ENCODE results near the gene THEMIS. TPM values are rescaled to one million over a fixed set of nuclear protein-coding genes. Genes with fewer than 3 reads are reported as not detected.

THEMIS gene
- polyA plus RNA-seq, 1 donor = 0.73 TPM

DNA sequence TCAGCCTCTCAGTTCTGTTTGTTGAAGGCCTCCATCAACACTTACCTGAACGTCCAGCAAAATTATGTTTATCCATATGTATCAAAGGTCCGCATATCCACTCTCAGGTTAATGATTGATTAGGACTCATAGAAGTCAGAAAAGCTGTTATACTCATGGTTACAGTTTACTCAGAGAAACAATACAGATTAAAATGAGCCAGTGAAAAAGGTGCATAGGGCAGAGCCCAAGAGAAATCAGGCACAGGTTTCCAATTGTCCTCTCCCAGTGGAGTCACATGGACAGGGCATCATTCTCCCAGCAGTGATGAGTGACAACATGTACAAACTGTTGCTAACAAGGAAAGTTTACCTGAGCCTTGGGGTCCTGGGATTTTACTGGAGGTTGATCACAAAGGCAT is 36.2 kb downstream of the THEMIS start:
- no peak overlapping the region for H3K27ac ChIP-seq (ENCODE audit: low read length)

GRCh38 chr6:127860723-127861122 is 40.1 kb downstream of the THEMIS start:
- Histone ChIP-seq H3K4me1 (ENCODE audit: control insufficient read depth, insufficient read depth, low read length) (peaks cover 6% of the 10 kb centered on the region), H3K27me3 (ENCODE audit: control insufficient read depth, insufficient read depth, low read length) (no peaks in the 10 kb centered on the region), H3K9me3 (ENCODE audit: control insufficient read depth, low read depth, low read length) (no peaks in the 10 kb centered on the region), H3K36me3 (ENCODE audit: control insufficient read depth, insufficient read depth, low read length) (no peaks in the 10 kb centered on the region), H3K4me3 (ENCODE audit: low read length) (no peak overlapping the region), H3K27ac (ENCODE audit: low read length) (no peak overlapping the region)
- no peak for DNase-seq
- no CpG with 5 or more reads among the region's 2 CpGs for WGBS (ENCODE audit: insufficient coverage, low lambda C conversion rate)

More for the DNA sequence above, 36.2 kb downstream of the THEMIS start:
- no peaks in the 10 kb centered on the region for H3K27me3 ChIP-seq (ENCODE audit: control insufficient read depth, insufficient read depth, low read length)
- no peak overlapping the region for H3K4me3 ChIP-seq (ENCODE audit: low read length)
- no peaks in the 10 kb centered on the region for H3K36me3 ChIP-seq (ENCODE audit: control insufficient read depth, insufficient read depth, low read length)
- peak in 1 of 2 donors; percentile 28 for DNase-seq
- peaks cover 6% of the 10 kb centered on the region for H3K4me1 ChIP-seq (ENCODE audit: control insufficient read depth, insufficient read depth, low read length)
- no CpG with 5 or more reads among the region's 2 CpGs for WGBS (ENCODE audit: insufficient coverage, low lambda C conversion rate)
- H3K9me3 ChIP-seq (ENCODE audit: control insufficient read depth, low read depth, low read length) = no peaks in the 10 kb centered on the region

DNA sequence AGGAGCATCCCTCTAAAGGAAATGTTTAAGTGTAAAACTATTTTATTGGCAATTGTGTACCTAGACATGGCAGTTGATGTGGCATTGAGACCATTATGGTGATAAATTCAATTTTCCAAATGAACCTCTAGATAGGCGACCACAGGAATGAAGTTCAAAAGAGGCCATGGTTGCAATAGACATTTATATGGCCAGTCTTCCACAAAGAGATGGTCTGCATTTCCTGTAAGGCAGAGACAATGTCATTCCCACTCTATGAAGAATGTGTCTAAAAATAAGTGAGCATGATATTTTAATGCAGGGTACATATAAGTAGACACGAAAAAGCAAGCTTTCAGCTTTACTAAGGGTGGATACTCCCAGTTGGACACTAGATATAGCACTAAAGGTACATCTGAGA is 40.9 kb downstream of the THEMIS start:
- Histone ChIP-seq H3K27ac (ENCODE audit: low read length) (no peak overlapping the region), H3K9me3 (ENCODE audit: control insufficient read depth, low read depth, low read length) (no peaks in the 10 kb centered on the region), H3K4me3 (ENCODE audit: low read length) (no peak overlapping the region), H3K36me3 (ENCODE audit: control insufficient read depth, insufficient read depth, low read length) (no peaks in the 10 kb centered on the region), H3K4me1 (ENCODE audit: control insufficient read depth, insufficient read depth, low read length) (peaks cover 3% of the 10 kb centered on the region), H3K27me3 (ENCODE audit: control insufficient read depth, insufficient read depth, low read length) (no peaks in the 10 kb centered on the region)
- WGBS (ENCODE audit: insufficient coverage, low lambda C conversion rate) = 100% methylated on average over 1 of the region's 2 CpGs
- DNase-seq = no peak

GRCh38 chr6:127858727-127859391 is 42.0 kb downstream of the THEMIS start:
- WGBS (ENCODE audit: insufficient coverage, low lambda C conversion rate) = 68% methylated on average over 3 of the region's 4 CpGs
- Histone ChIP-seq H3K9me3 (ENCODE audit: control insufficient read depth, low read depth, low read length) (no peaks in the 10 kb centered on the region), H3K27me3 (ENCODE audit: control insufficient read depth, insufficient read depth, low read length) (no peaks in the 10 kb centered on the region), H3K27ac (ENCODE audit: low read length) (no peak overlapping the region), H3K4me1 (ENCODE audit: control insufficient read depth, insufficient read depth, low read length) (no peaks in the 10 kb centered on the region), H3K36me3 (ENCODE audit: control insufficient read depth, insufficient read depth, low read length) (no peaks in the 10 kb centered on the region), H3K4me3 (ENCODE audit: low read length) (no peak overlapping the region)
- DNase-seq = no peak

- Histone ChIP-seq H3K9me3 (ENCODE audit: control insufficient read depth, low read depth, low read length) (no peaks in the 10 kb centered on the region), H3K36me3 (ENCODE audit: control insufficient read depth, insufficient read depth, low read length) (no peaks in the 10 kb centered on the region), H3K27me3 (ENCODE audit: control insufficient read depth, insufficient read depth, low read length) (no peaks in the 10 kb centered on the region), H3K4me1 (ENCODE audit: control insufficient read depth, insufficient read depth, low read length) (no peaks in the 10 kb centered on the region), H3K27ac (ENCODE audit: low read length) (no peak overlapping the region), H3K4me3 (ENCODE audit: low read length) (no peak overlapping the region)
- DNase-seq = no peak
- 67% methylated on average over 1 of the region's 1 CpG for WGBS (ENCODE audit: insufficient coverage, low lambda C conversion rate)
These were observed 43.7 kb downstream of the THEMIS start for GRCh38 chr6:127857051-127857637.

GRCh38 chr6:127855542-127856159 is 45.2 kb downstream of the THEMIS start:
- Histone ChIP-seq H3K27me3 (ENCODE audit: control insufficient read depth, insufficient read depth, low read length) (no peaks in the 10 kb centered on the region), H3K4me1 (ENCODE audit: control insufficient read depth, insufficient read depth, low read length) (no peaks in the 10 kb centered on the region), H3K36me3 (ENCODE audit: control insufficient read depth, insufficient read depth, low read length) (no peaks in the 10 kb centered on the region), H3K4me3 (ENCODE audit: low read length) (no peak overlapping the region), H3K27ac (ENCODE audit: low read length) (no peak overlapping the region), H3K9me3 (ENCODE audit: control insufficient read depth, low read depth, low read length) (no peaks in the 10 kb centered on the region)
- DNase-seq = peak in 1 of 2 donors; percentile 4
- 100% methylated on average over 1 of the region's 4 CpGs for WGBS (ENCODE audit: insufficient coverage, low lambda C conversion rate)

DNA sequence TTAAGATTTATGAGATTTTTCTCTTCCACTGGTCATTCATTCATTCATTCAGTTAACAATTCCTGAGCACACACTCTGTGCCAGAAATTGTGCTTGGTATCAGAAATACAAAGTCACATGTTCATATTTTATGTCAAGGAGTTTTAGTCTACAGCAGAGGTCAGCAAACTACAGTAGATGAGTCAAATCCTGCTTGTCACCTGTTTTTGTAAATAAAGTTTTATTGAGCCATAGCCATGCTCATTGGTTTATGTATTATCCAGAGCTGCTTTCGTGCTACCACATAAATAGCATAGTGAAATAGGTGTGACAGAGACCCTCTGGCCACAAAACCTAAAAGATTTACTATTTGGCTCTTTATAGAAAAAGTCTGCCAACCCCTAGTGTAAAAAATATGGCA is 46.8 kb downstream of the THEMIS start:
- no peaks in the 10 kb centered on the region for H3K9me3 ChIP-seq (ENCODE audit: control insufficient read depth, low read depth, low read length)
- H3K36me3 ChIP-seq (ENCODE audit: control insufficient read depth, insufficient read depth, low read length) = no peaks in the 10 kb centered on the region
- H3K4me1 ChIP-seq (ENCODE audit: control insufficient read depth, insufficient read depth, low read length) = no peaks in the 10 kb centered on the region
- H3K27ac ChIP-seq (ENCODE audit: low read length) = no peak overlapping the region
- WGBS (ENCODE audit: insufficient coverage, low lambda C conversion rate) = 100% methylated on average over 1 of the region's 1 CpG
- DNase-seq = no peak
- H3K27me3 ChIP-seq (ENCODE audit: control insufficient read depth, insufficient read depth, low read length) = no peaks in the 10 kb centered on the region
- no peak overlapping the region for H3K4me3 ChIP-seq (ENCODE audit: low read length)

- H3K27me3 ChIP-seq (ENCODE audit: control insufficient read depth, insufficient read depth, low read length) = no peaks in the 10 kb centered on the region
- no peak for DNase-seq
- no peaks in the 10 kb centered on the region for H3K9me3 ChIP-seq (ENCODE audit: control insufficient read depth, low read depth, low read length)
- H3K27ac ChIP-seq (ENCODE audit: low read length) = no peak overlapping the region
- WGBS (ENCODE audit: insufficient coverage, low lambda C conversion rate) = 71% methylated on average over 1 of the region's 1 CpG
- no peaks in the 10 kb centered on the region for H3K36me3 ChIP-seq (ENCODE audit: control insufficient read depth, insufficient read depth, low read length)
- H3K4me1 ChIP-seq (ENCODE audit: control insufficient read depth, insufficient read depth, low read length) = no peaks in the 10 kb centered on the region
- H3K4me3 ChIP-seq (ENCODE audit: low read length) = no peak overlapping the region
These were observed 49.7 kb downstream of the THEMIS start for GRCh38 chr6:127851197-127851596.

- WGBS (ENCODE audit: insufficient coverage, low lambda C conversion rate) = 83% methylated on average over 2 of the region's 3 CpGs
These were observed 55.6 kb downstream of the THEMIS start for GRCh38 chr6:127845242-127845641.

DNA sequence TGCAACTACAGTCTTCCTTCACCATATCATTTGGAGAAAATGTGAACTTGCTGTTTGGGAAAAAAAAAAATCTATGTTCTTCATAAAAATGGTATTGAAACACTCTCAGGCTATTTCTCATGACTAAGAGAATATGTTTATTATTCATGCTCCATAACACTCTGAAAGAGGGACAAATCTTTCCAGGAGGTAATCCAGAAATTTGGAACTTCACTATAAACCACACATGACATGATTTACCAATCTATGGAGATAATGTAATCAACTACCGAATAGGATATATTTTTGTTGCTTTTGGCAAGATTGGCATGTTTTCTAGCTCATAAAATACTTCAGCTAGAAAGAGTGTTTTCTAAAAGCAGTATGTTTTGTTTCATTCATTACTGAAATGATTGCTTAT is 56.3 kb downstream of the THEMIS start:
- no peaks in the 10 kb centered on the region for H3K4me1 ChIP-seq (ENCODE audit: control insufficient read depth, insufficient read depth, low read length)
- no peak overlapping the region for H3K27ac ChIP-seq (ENCODE audit: low read length)
- no peak for DNase-seq
- H3K27me3 ChIP-seq (ENCODE audit: control insufficient read depth, insufficient read depth, low read length) = no peaks in the 10 kb centered on the region
- 86% methylated on average over 1 of the region's 1 CpG for WGBS (ENCODE audit: insufficient coverage, low lambda C conversion rate)
- H3K4me3 ChIP-seq (ENCODE audit: low read length) = no peak overlapping the region
- H3K9me3 ChIP-seq (ENCODE audit: control insufficient read depth, low read depth, low read length) = no peaks in the 10 kb centered on the region
- no peaks in the 10 kb centered on the region for H3K36me3 ChIP-seq (ENCODE audit: control insufficient read depth, insufficient read depth, low read length)

More at GRCh38 chr6:127845242-127845641, 55.6 kb downstream of the THEMIS start:
- H3K27me3 ChIP-seq (ENCODE audit: control insufficient read depth, insufficient read depth, low read length) = no peaks in the 10 kb centered on the region
- no peaks in the 10 kb centered on the region for H3K4me1 ChIP-seq (ENCODE audit: control insufficient read depth, insufficient read depth, low read length)
- DNase-seq = no peak
- H3K27ac ChIP-seq (ENCODE audit: low read length) = no peak overlapping the region
- no peak overlapping the region for H3K4me3 ChIP-seq (ENCODE audit: low read length)
- H3K36me3 ChIP-seq (ENCODE audit: control insufficient read depth, insufficient read depth, low read length) = no peaks in the 10 kb centered on the region
- H3K9me3 ChIP-seq (ENCODE audit: control insufficient read depth, low read depth, low read length) = no peaks in the 10 kb centered on the region
